Measurements from ENCODE around the gene GPR39.

GPR39 gene

GRCh38 chr2:132415915-132416722, 486 bp upstream of the GPR39 start:
- Histone ChIP-seq H3K9me3 (ENCODE audit: severe bottlenecking) (no peaks in the 10 kb centered on the region), H3K27ac (ENCODE audit: poor library complexity, severe bottlenecking) (peak overlapping the region; percentile 89), H3K36me3 (ENCODE audit: low read depth) (no peaks in the 10 kb centered on the region), H3K4me1 (ENCODE audit: insufficient read depth, poor library complexity, severe bottlenecking) (peaks cover 28% of the 10 kb centered on the region), H3K4me3 (ENCODE audit: severe bottlenecking) (peak overlapping the region; percentile 28), H3K27me3 (ENCODE audit: insufficient read depth, poor library complexity, severe bottlenecking) (no peaks in the 10 kb centered on the region)
- TF ChIP-seq, protein P1, sequence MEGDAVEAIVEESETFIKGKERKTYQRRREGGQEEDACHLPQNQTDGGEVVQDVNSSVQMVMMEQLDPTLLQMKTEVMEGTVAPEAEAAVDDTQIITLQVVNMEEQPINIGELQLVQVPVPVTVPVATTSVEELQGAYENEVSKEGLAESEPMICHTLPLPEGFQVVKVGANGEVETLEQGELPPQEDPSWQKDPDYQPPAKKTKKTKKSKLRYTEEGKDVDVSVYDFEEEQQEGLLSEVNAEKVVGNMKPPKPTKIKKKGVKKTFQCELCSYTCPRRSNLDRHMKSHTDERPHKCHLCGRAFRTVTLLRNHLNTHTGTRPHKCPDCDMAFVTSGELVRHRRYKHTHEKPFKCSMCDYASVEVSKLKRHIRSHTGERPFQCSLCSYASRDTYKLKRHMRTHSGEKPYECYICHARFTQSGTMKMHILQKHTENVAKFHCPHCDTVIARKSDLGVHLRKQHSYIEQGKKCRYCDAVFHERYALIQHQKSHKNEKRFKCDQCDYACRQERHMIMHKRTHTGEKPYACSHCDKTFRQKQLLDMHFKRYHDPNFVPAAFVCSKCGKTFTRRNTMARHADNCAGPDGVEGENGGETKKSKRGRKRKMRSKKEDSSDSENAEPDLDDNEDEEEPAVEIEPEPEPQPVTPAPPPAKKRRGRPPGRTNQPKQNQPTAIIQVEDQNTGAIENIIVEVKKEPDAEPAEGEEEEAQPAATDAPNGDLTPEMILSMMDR (IDR thresholded peaks at IDR 0.05; ENCODE audit: poor library complexity, severe bottlenecking), result no peak
- DNase-seq (ENCODE audit: low spot score) (peak; percentile 98), ATAC-seq (ENCODE audit: low read depth) (peak; percentile 88)

GRCh38 chr2:132417430-132418035, 928 bp downstream of the GPR39 start:
- TF ChIP-seq, protein P1 (IDR thresholded peaks at IDR 0.05; ENCODE audit: poor library complexity, severe bottlenecking), result no peak
- peak; percentile 56 for DNase-seq (ENCODE audit: low spot score)
- peaks cover 35% of the 10 kb centered on the region for H3K4me1 ChIP-seq (ENCODE audit: insufficient read depth, poor library complexity, severe bottlenecking)
- H3K27me3 ChIP-seq (ENCODE audit: insufficient read depth, poor library complexity, severe bottlenecking), result no peaks in the 10 kb centered on the region
- peak overlapping the region; percentile 89 for H3K27ac ChIP-seq (ENCODE audit: poor library complexity, severe bottlenecking)
- no peaks in the 10 kb centered on the region for H3K36me3 ChIP-seq (ENCODE audit: low read depth)
- no peak overlapping the region for H3K4me3 ChIP-seq (ENCODE audit: severe bottlenecking)
- no peaks in the 10 kb centered on the region for H3K9me3 ChIP-seq (ENCODE audit: severe bottlenecking)
- no peak for ATAC-seq (ENCODE audit: low read depth)

DNA sequence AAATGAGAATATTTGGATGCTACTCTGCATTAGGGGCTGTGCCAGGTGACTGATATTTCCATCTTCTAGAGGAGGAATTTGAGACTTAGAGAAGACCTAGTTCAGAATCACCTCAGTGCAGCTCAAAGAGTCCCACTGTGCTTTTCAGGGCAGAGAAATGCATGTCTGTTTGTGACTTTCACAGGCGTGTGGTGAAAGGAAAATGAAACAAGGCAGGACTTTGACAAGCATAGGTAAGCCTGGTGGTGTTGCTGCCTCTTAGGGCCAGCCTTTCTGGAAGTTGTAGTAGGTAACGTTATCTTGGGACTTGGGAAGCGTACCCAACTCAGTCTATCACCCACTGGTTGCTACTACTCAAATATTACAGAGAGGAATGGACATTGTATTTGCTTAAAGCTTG, 2.6 kb downstream of the GPR39 start:
- H3K9me3 ChIP-seq (ENCODE audit: severe bottlenecking), result no peaks in the 10 kb centered on the region
- DNase-seq (ENCODE audit: low spot score) (no peak), ATAC-seq (ENCODE audit: low read depth) (no peak)
- peak overlapping the region; percentile 89 for H3K27ac ChIP-seq (ENCODE audit: poor library complexity, severe bottlenecking)
- H3K27me3 ChIP-seq (ENCODE audit: insufficient read depth, poor library complexity, severe bottlenecking), result no peaks in the 10 kb centered on the region
- no peaks in the 10 kb centered on the region for H3K36me3 ChIP-seq (ENCODE audit: low read depth)
- no peak overlapping the region for H3K4me3 ChIP-seq (ENCODE audit: severe bottlenecking)
- H3K4me1 ChIP-seq (ENCODE audit: insufficient read depth, poor library complexity, severe bottlenecking), result peaks cover 38% of the 10 kb centered on the region
- TF ChIP-seq, protein P1 (IDR thresholded peaks at IDR 0.05; ENCODE audit: poor library complexity, severe bottlenecking), result no peak

GRCh38 chr2:132419941-132420340, 3.3 kb downstream of the GPR39 start:
- peaks cover 36% of the 10 kb centered on the region for H3K4me1 ChIP-seq (ENCODE audit: insufficient read depth, poor library complexity, severe bottlenecking)
- ATAC-seq (ENCODE audit: low read depth), result no peak
- no peak overlapping the region for H3K4me3 ChIP-seq (ENCODE audit: severe bottlenecking)
- H3K36me3 ChIP-seq (ENCODE audit: low read depth), result no peaks in the 10 kb centered on the region
- DNase-seq (ENCODE audit: low spot score), result no peak
- no peak overlapping the region for H3K27ac ChIP-seq (ENCODE audit: poor library complexity, severe bottlenecking)
- H3K9me3 ChIP-seq (ENCODE audit: severe bottlenecking), result no peaks in the 10 kb centered on the region
- no peaks in the 10 kb centered on the region for H3K27me3 ChIP-seq (ENCODE audit: insufficient read depth, poor library complexity, severe bottlenecking)
- TF ChIP-seq, protein P1 (IDR thresholded peaks at IDR 0.05; ENCODE audit: poor library complexity, severe bottlenecking), result no peak
